ENCODE results near the gene ADAP1. TPM values are rescaled to one million over a fixed set of nuclear protein-coding genes. Genes with fewer than 3 reads are reported as not detected.

The ADAP1 gene
- total and polyA plus RNA-seq, 4 donors = 30.8 to 116 (median 79.0) TPM

- Histone ChIP-seq H3K4me3 (ENCODE audit: low read depth, low read length) (no peak overlapping the region), H3K27me3 (ENCODE audit: control insufficient read depth, insufficient read depth, low read length) (peaks cover 21% of the 10 kb centered on the region)
Observed at GRCh38 chr7:908159-908581, 46.3 kb downstream of the ADAP1 start.

GRCh38 chr7:907158-907980 lies 47.1 kb downstream of the ADAP1 start:
- Histone ChIP-seq H3K27me3 (ENCODE audit: control insufficient read depth, insufficient read depth, low read length) (peaks cover 21% of the 10 kb centered on the region), H3K4me3 (ENCODE audit: low read depth, low read length) (no peak overlapping the region), H3K27ac (ENCODE audit: low read depth, low read length) (no peak overlapping the region), H3K4me1 (ENCODE audit: control insufficient read depth, insufficient read depth, low read length) (peaks cover 36% of the 10 kb centered on the region), H3K9me3 (ENCODE audit: control insufficient read depth, insufficient read depth, low read length) (no peaks in the 10 kb centered on the region), H3K36me3 (ENCODE audit: control insufficient read depth, insufficient read depth, low read length) (peaks cover 66% of the 10 kb centered on the region)
- no peak for DNase-seq (ENCODE audit: low read depth in 4 of 6, low spot score in 6 of 6)
- WGBS (ENCODE audit: insufficient coverage) = 75% methylated on average over 48 of the region's 49 CpGs

More at GRCh38 chr7:908159-908581, 46.3 kb downstream of the ADAP1 start:
- no peak overlapping the region for H3K27ac ChIP-seq (ENCODE audit: low read depth, low read length)
- H3K4me1 ChIP-seq (ENCODE audit: control insufficient read depth, insufficient read depth, low read length) = peaks cover 39% of the 10 kb centered on the region
- H3K9me3 ChIP-seq (ENCODE audit: control insufficient read depth, insufficient read depth, low read length) = no peaks in the 10 kb centered on the region
- DNase-seq (ENCODE audit: low read depth in 4 of 6, low spot score in 6 of 6) = no peak
- 72% methylated on average over 9 of the region's 12 CpGs for WGBS (ENCODE audit: insufficient coverage)
- H3K36me3 ChIP-seq (ENCODE audit: control insufficient read depth, insufficient read depth, low read length) = peaks cover 63% of the 10 kb centered on the region

- Histone ChIP-seq H3K4me3 (ENCODE audit: low read depth, low read length) (no peak overlapping the region), H3K27ac (ENCODE audit: low read depth, low read length) (no peak overlapping the region), H3K27me3 (ENCODE audit: control insufficient read depth, insufficient read depth, low read length) (peaks cover 21% of the 10 kb centered on the region), H3K4me1 (ENCODE audit: control insufficient read depth, insufficient read depth, low read length) (peaks cover 33% of the 10 kb centered on the region), H3K36me3 (ENCODE audit: control insufficient read depth, insufficient read depth, low read length) (peaks cover 60% of the 10 kb centered on the region), H3K9me3 (ENCODE audit: control insufficient read depth, insufficient read depth, low read length) (no peaks in the 10 kb centered on the region)
- 55% methylated on average over 7 of the region's 10 CpGs for WGBS (ENCODE audit: insufficient coverage)
- DNase-seq (ENCODE audit: low read depth in 4 of 6, low spot score in 6 of 6) = no peak
Observed at GRCh38 chr7:906776-907157, 47.7 kb downstream of the ADAP1 start.

GRCh38 chr7:904847-905246 lies 49.6 kb downstream of the ADAP1 start:
- no peak overlapping the region for H3K27ac ChIP-seq (ENCODE audit: low read depth, low read length)
- H3K36me3 ChIP-seq (ENCODE audit: control insufficient read depth, insufficient read depth, low read length) = peaks cover 65% of the 10 kb centered on the region
- H3K4me3 ChIP-seq (ENCODE audit: low read depth, low read length) = no peak overlapping the region
- no peaks in the 10 kb centered on the region for H3K9me3 ChIP-seq (ENCODE audit: control insufficient read depth, insufficient read depth, low read length)
- peaks cover 28% of the 10 kb centered on the region for H3K4me1 ChIP-seq (ENCODE audit: control insufficient read depth, insufficient read depth, low read length)
- H3K27me3 ChIP-seq (ENCODE audit: control insufficient read depth, insufficient read depth, low read length) = peaks cover 17% of the 10 kb centered on the region
- DNase-seq (ENCODE audit: low read depth in 4 of 6, low spot score in 6 of 6) = no peak
- WGBS (ENCODE audit: insufficient coverage) = 68% methylated on average over 17 of the region's 20 CpGs

GRCh38 chr7:903921-904755 lies 50.3 kb downstream of the ADAP1 start:
- Histone ChIP-seq H3K4me1 (ENCODE audit: control insufficient read depth, insufficient read depth, low read length) (peaks cover 22% of the 10 kb centered on the region), H3K4me3 (ENCODE audit: low read depth, low read length) (no peak overlapping the region), H3K36me3 (ENCODE audit: control insufficient read depth, insufficient read depth, low read length) (peaks cover 66% of the 10 kb centered on the region), H3K27ac (ENCODE audit: low read depth, low read length) (no peak overlapping the region), H3K9me3 (ENCODE audit: control insufficient read depth, insufficient read depth, low read length) (no peaks in the 10 kb centered on the region), H3K27me3 (ENCODE audit: control insufficient read depth, insufficient read depth, low read length) (peaks cover 12% of the 10 kb centered on the region)
- WGBS (ENCODE audit: insufficient coverage) = 88% methylated on average over 35 of the region's 37 CpGs
- DNase-seq (ENCODE audit: low read depth in 4 of 6, low spot score in 6 of 6) = no peak

- Histone ChIP-seq H3K27me3 (ENCODE audit: control insufficient read depth, insufficient read depth, low read length) (peaks cover 8% of the 10 kb centered on the region), H3K9me3 (ENCODE audit: control insufficient read depth, insufficient read depth, low read length) (no peaks in the 10 kb centered on the region), H3K4me1 (ENCODE audit: control insufficient read depth, insufficient read depth, low read length) (peaks cover 16% of the 10 kb centered on the region), H3K4me3 (ENCODE audit: low read depth, low read length) (no peak overlapping the region), H3K36me3 (ENCODE audit: control insufficient read depth, insufficient read depth, low read length) (peaks cover 70% of the 10 kb centered on the region), H3K27ac (ENCODE audit: low read depth, low read length) (no peak overlapping the region)
- 86% methylated on average over 22 of the region's 22 CpGs for WGBS (ENCODE audit: insufficient coverage)
- DNase-seq (ENCODE audit: low read depth in 4 of 6, low spot score in 6 of 6) = no peak
Observed at GRCh38 chr7:902996-903395, 51.5 kb downstream of the ADAP1 start.

- Histone ChIP-seq H3K4me3 (ENCODE audit: low read depth, low read length) (no peak overlapping the region), H3K27ac (ENCODE audit: low read depth, low read length) (peak overlapping the region; percentile 61), H3K36me3 (ENCODE audit: control insufficient read depth, insufficient read depth, low read length) (peaks cover 72% of the 10 kb centered on the region), H3K9me3 (ENCODE audit: control insufficient read depth, insufficient read depth, low read length) (no peaks in the 10 kb centered on the region), H3K4me1 (ENCODE audit: control insufficient read depth, insufficient read depth, low read length) (peaks cover 20% of the 10 kb centered on the region), H3K27me3 (ENCODE audit: control insufficient read depth, insufficient read depth, low read length) (peaks cover 2% of the 10 kb centered on the region)
- peak in 2 of 6 donors; percentile 18 to 71 for DNase-seq (ENCODE audit: low read depth in 4 of 6, low spot score in 6 of 6)
- 14% methylated on average over 11 of the region's 24 CpGs for WGBS (ENCODE audit: insufficient coverage)
Observed at GRCh38 chr7:901388-902154, 52.9 kb downstream of the ADAP1 start.

- WGBS (ENCODE audit: insufficient coverage) = 85% methylated on average over 8 of the region's 8 CpGs
- peaks cover 76% of the 10 kb centered on the region for H3K36me3 ChIP-seq (ENCODE audit: control insufficient read depth, insufficient read depth, low read length)
Observed at GRCh38 chr7:901041-901387, 53.5 kb downstream of the ADAP1 start.

GRCh38 chr7:900331-901040 lies 54.0 kb downstream of the ADAP1 start:
- Histone ChIP-seq H3K36me3 (ENCODE audit: control insufficient read depth, insufficient read depth, low read length) (peaks cover 81% of the 10 kb centered on the region), H3K27me3 (ENCODE audit: control insufficient read depth, insufficient read depth, low read length) (peaks cover 2% of the 10 kb centered on the region), H3K27ac (ENCODE audit: low read depth, low read length) (peak overlapping the region; percentile 61), H3K4me1 (ENCODE audit: control insufficient read depth, insufficient read depth, low read length) (peaks cover 20% of the 10 kb centered on the region), H3K9me3 (ENCODE audit: control insufficient read depth, insufficient read depth, low read length) (no peaks in the 10 kb centered on the region), H3K4me3 (ENCODE audit: low read depth, low read length) (no peak overlapping the region)
- WGBS (ENCODE audit: insufficient coverage) = 85% methylated on average over 25 of the region's 26 CpGs
- no peak for DNase-seq (ENCODE audit: low read depth in 4 of 6, low spot score in 6 of 6)

More at GRCh38 chr7:901041-901387, 53.5 kb downstream of the ADAP1 start:
- Histone ChIP-seq H3K4me3 (ENCODE audit: low read depth, low read length) (no peak overlapping the region), H3K27ac (ENCODE audit: low read depth, low read length) (peak overlapping the region; percentile 61), H3K9me3 (ENCODE audit: control insufficient read depth, insufficient read depth, low read length) (no peaks in the 10 kb centered on the region), H3K27me3 (ENCODE audit: control insufficient read depth, insufficient read depth, low read length) (peaks cover 2% of the 10 kb centered on the region), H3K4me1 (ENCODE audit: control insufficient read depth, insufficient read depth, low read length) (peaks cover 20% of the 10 kb centered on the region)
- no peak for DNase-seq (ENCODE audit: low read depth in 4 of 6, low spot score in 6 of 6)
